ENCODE data around the gene ADM.
A peak's percentile ranks its signal among the peaks of the same experiment; 100 is the strongest.

ADM gene

DNA sequence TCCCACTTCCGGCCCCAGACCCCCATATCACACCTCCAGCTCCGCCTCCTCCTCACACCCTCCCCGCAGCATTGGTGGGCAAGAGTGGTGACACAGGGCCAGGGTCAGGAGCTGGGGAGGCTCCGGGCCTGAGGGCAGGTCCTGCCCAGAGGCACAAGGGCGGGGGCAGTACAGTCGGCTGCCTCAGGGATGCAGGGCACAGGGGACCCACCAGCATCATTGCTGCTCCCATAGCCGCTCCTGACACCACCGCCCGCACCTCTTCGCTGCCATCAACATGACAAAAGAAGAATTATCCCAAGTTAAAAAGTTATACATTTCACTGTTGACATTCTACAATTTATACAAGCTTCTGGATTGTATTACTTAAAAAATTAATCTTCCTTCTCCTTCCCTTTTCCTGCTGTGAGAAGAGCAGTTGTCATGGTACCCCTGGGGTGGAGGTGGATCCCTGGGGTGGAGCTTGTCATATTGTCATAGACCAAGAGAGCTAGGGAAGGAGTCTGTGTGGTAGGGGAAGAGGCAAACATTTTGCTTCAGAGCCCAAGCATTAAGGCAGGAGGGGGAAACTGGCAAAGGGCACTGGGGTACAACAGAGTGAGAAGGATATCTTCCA, 15.0 kb upstream of the ADM start:
- Histone ChIP-seq H3K4me2 (ENCODE audit: low read depth, low read length, poor library complexity, severe bottlenecking) (no peak overlapping the region), H3K79me2 (ENCODE audit: insufficient read depth, low read length) (no peaks in the 10 kb centered on the region), H3K4me3 (ENCODE audit: insufficient read depth, low read length, poor library complexity, severe bottlenecking) (no peak overlapping the region), H3K27ac (ENCODE audit: low read depth, low read length) (no peak overlapping the region), H3K27me3 (ENCODE audit: low read length) (no peaks in the 10 kb centered on the region), H2AFZ (ENCODE audit: low read depth, low read length, severe bottlenecking) (no peak overlapping the region), H3K36me3 (ENCODE audit: low read length) (no peaks in the 10 kb centered on the region), H4K20me1 (ENCODE audit: low read depth, low read length) (no peaks in the 10 kb centered on the region), H3K9me3 (ENCODE audit: insufficient read depth, low read length) (no peaks in the 10 kb centered on the region), H3K9me2 (replicated peaks; ENCODE audit: insufficient read depth, low read length) (no peaks in the 10 kb centered on the region), H3K9ac (ENCODE audit: low read length) (no peak overlapping the region), H3F3A (ENCODE audit: insufficient read depth) (peaks cover 5% of the 10 kb centered on the region; the same call in 1 of the 2 replicates)
- TF ChIP-seq EZH2phosphoT487 (conservative IDR thresholded peaks at IDR 0.05; ENCODE audit: low read length) (no peak), CTCF (IDR thresholded peaks at IDR 0.05; ENCODE audit: insufficient read depth, low read length, poor library complexity, severe bottlenecking) (no peak)

- no peak overlapping the region for H3K9ac ChIP-seq (ENCODE audit: low read length)
- no peak overlapping the region for H2AFZ ChIP-seq (ENCODE audit: low read depth, low read length, severe bottlenecking)
- no peaks in the 10 kb centered on the region for H3K27me3 ChIP-seq (ENCODE audit: low read length)
- no peak for TF ChIP-seq EZH2phosphoT487 (conservative IDR thresholded peaks at IDR 0.05; ENCODE audit: low read length)
- H3F3A ChIP-seq (ENCODE audit: insufficient read depth): peaks cover 5% of the 10 kb centered on the region; the same call in 1 of the 2 replicates
- H4K20me1 ChIP-seq (ENCODE audit: low read depth, low read length): no peaks in the 10 kb centered on the region
- no peak overlapping the region for H3K4me2 ChIP-seq (ENCODE audit: low read depth, low read length, poor library complexity, severe bottlenecking)
- no peaks in the 10 kb centered on the region for H3K79me2 ChIP-seq (ENCODE audit: insufficient read depth, low read length)
- no peaks in the 10 kb centered on the region for H3K9me2 ChIP-seq (replicated peaks; ENCODE audit: insufficient read depth, low read length)
- no peak overlapping the region for H3K27ac ChIP-seq (ENCODE audit: low read depth, low read length)
- H3K36me3 ChIP-seq (ENCODE audit: low read length): no peaks in the 10 kb centered on the region
- H3K4me3 ChIP-seq (ENCODE audit: insufficient read depth, low read length, poor library complexity, severe bottlenecking): no peak overlapping the region
- H3K9me3 ChIP-seq (ENCODE audit: insufficient read depth, low read length): no peaks in the 10 kb centered on the region
These were observed 12.9 kb upstream of the ADM start for GRCh38 chr11:10291801-10292638.

- TF ChIP-seq EZH2phosphoT487 (conservative IDR thresholded peaks at IDR 0.05; ENCODE audit: low read length) (0 out of 2 replicates have a peak, but pooled peaks have one; percentile 71), CTCF (IDR thresholded peaks at IDR 0.05; ENCODE audit: insufficient read depth, low read length, poor library complexity, severe bottlenecking) (no peak)
- Histone ChIP-seq H2AFZ (ENCODE audit: low read depth, low read length, severe bottlenecking) (peak within 1 kb of the TSS; percentile 99), H3K9me3 (ENCODE audit: insufficient read depth, low read length) (no peaks in the 10 kb centered on the region), H4K20me1 (ENCODE audit: low read depth, low read length) (no peaks in the 10 kb centered on the region), H3K27ac (ENCODE audit: low read depth, low read length) (no peak within 1 kb of the TSS), H3K27me3 (ENCODE audit: low read length) (no peaks in the 10 kb centered on the region), H3K79me2 (ENCODE audit: insufficient read depth, low read length) (no peaks in the 10 kb centered on the region), H3K9me2 (replicated peaks; ENCODE audit: insufficient read depth, low read length) (no peaks in the 10 kb centered on the region), H3K36me3 (ENCODE audit: low read length) (no peaks in the 10 kb centered on the region), H3F3A (ENCODE audit: insufficient read depth) (peaks cover 5% of the 10 kb centered on the region; the same call in 1 of the 2 replicates), H3K4me2 (ENCODE audit: low read depth, low read length, poor library complexity, severe bottlenecking) (peak within 1 kb of the TSS; percentile 71), H3K4me3 (ENCODE audit: insufficient read depth, low read length, poor library complexity, severe bottlenecking) (peak within 1 kb of the TSS; percentile 72), H3K9ac (ENCODE audit: low read length) (peak within 1 kb of the TSS; percentile 65)
These were observed 11.2 kb upstream of the ADM start, which contains the start of gene SBF2 for GRCh38 chr11:10293423-10294289. Gene SBF2, minus strand, starts transcription at chr11:10294219. Its CDS starts 150 bp downstream, at chr11:10294069.

Data from SU-DHL-6 (cell line).